Measurements from ENCODE around the gene FGFR2. TPM values are rescaled to one million over a fixed set of nuclear protein-coding genes. Genes with fewer than 3 reads are reported as not detected.

FGFR2 gene
- total RNA-seq, 2 experiments from 2014 or later, result not detected

GRCh38 chr10:121530481-121531075, 67.7 kb downstream of the FGFR2 start:
- Histone ChIP-seq H3K4me2 (ENCODE audit: low read length) (no peak overlapping the region), H3K4me3 (ENCODE audit: low read depth, low read length, poor library complexity, severe bottlenecking) (no peak overlapping the region), H2AFZ (ENCODE audit: low read length) (no peak overlapping the region), H4K20me1 (ENCODE audit: insufficient read depth, low read length) (no peaks in the 10 kb centered on the region), H3K9me2 (ENCODE audit: insufficient read depth, low read length) (no peaks in the 10 kb centered on the region), H3K27ac (ENCODE audit: low read depth, low read length, poor library complexity, severe bottlenecking) (no peak overlapping the region), H3K36me3 (ENCODE audit: insufficient read depth, low read length) (no peaks in the 10 kb centered on the region), H3K79me2 (ENCODE audit: insufficient read depth, low read depth, low read length) (no peaks in the 10 kb centered on the region), H3K9me3 (ENCODE audit: low read length) (no peaks in the 10 kb centered on the region), H3K4me1 (ENCODE audit: insufficient read depth, low read length, poor library complexity, severe bottlenecking) (no peaks in the 10 kb centered on the region)
- ChIA-PET CTCF (ENCODE audit: unreplicated experiment) (no interaction called here), POLR2A (no interaction called here)
- no TSS peak for BruUV-seq (replicated peaks)
- no peak for DNase-seq (ENCODE audit: low spot score)
- TF ChIP-seq CTCF (conservative IDR thresholded peaks at IDR 0.05; ENCODE audit: low read length) (no peak), EZH2phosphoT487 (IDR thresholded peaks at IDR 0.05; ENCODE audit: borderline replicate concordance, low read depth, low read length) (no peak)
- intact Hi-C loops (cut with micrococcal nuclease; ENCODE audit: unreplicated experiment), result no loop called here

GRCh38 chr10:121527690-121528089, 70.6 kb downstream of the FGFR2 start:
- Histone ChIP-seq H3K9me3 (ENCODE audit: low read length) (no peaks in the 10 kb centered on the region), H4K20me1 (ENCODE audit: insufficient read depth, low read length) (no peaks in the 10 kb centered on the region), H3K27ac (ENCODE audit: low read depth, low read length, poor library complexity, severe bottlenecking) (no peak overlapping the region), H2AFZ (ENCODE audit: low read length) (no peak overlapping the region), H3K9me2 (ENCODE audit: insufficient read depth, low read length) (no peaks in the 10 kb centered on the region), H3K4me1 (ENCODE audit: insufficient read depth, low read length, poor library complexity, severe bottlenecking) (no peaks in the 10 kb centered on the region), H3K4me3 (ENCODE audit: low read depth, low read length, poor library complexity, severe bottlenecking) (no peak overlapping the region), H3K79me2 (ENCODE audit: insufficient read depth, low read depth, low read length) (no peaks in the 10 kb centered on the region), H3K4me2 (ENCODE audit: low read length) (no peak overlapping the region), H3K36me3 (ENCODE audit: insufficient read depth, low read length) (no peaks in the 10 kb centered on the region)
- CTCF ChIA-PET (ENCODE audit: unreplicated experiment), result no interaction called here
- no peak for DNase-seq (ENCODE audit: low spot score)
- intact Hi-C loops (cut with micrococcal nuclease; ENCODE audit: unreplicated experiment), result no loop called here
- POLR2A ChIA-PET, result interaction anchor here (0.9 kb wide), 1 partner anchor 14 kb away, joined by 4 read pairs; no protein-coding TSS in a partner anchor
- no peak for TF ChIP-seq EZH2phosphoT487 (IDR thresholded peaks at IDR 0.05; ENCODE audit: borderline replicate concordance, low read depth, low read length)
- TF ChIP-seq CTCF (conservative IDR thresholded peaks at IDR 0.05; ENCODE audit: low read length), result no peak
- BruUV-seq (replicated peaks), result no TSS peak

- H3K9me3 ChIP-seq (ENCODE audit: low read length), result no peaks in the 10 kb centered on the region
- H3K4me1 ChIP-seq (ENCODE audit: insufficient read depth, low read length, poor library complexity, severe bottlenecking), result no peaks in the 10 kb centered on the region
- no peaks in the 10 kb centered on the region for H3K36me3 ChIP-seq (ENCODE audit: insufficient read depth, low read length)
- DNase-seq (ENCODE audit: low spot score), result peak; percentile 8
- no peak overlapping the region for H2AFZ ChIP-seq (ENCODE audit: low read length)
- TF ChIP-seq EZH2phosphoT487 (IDR thresholded peaks at IDR 0.05; ENCODE audit: borderline replicate concordance, low read depth, low read length) (no peak), CTCF (conservative IDR thresholded peaks at IDR 0.05; ENCODE audit: low read length) (no peak)
- no peak overlapping the region for H3K4me2 ChIP-seq (ENCODE audit: low read length)
- H3K4me3 ChIP-seq (ENCODE audit: low read depth, low read length, poor library complexity, severe bottlenecking), result no peak overlapping the region
- intact Hi-C loops (cut with micrococcal nuclease; ENCODE audit: unreplicated experiment), result no loop called here
- no peaks in the 10 kb centered on the region for H3K79me2 ChIP-seq (ENCODE audit: insufficient read depth, low read depth, low read length)
- no TSS peak for BruUV-seq (replicated peaks)
- H4K20me1 ChIP-seq (ENCODE audit: insufficient read depth, low read length), result no peaks in the 10 kb centered on the region
- H3K9me2 ChIP-seq (ENCODE audit: insufficient read depth, low read length), result no peaks in the 10 kb centered on the region
- POLR2A ChIA-PET, result no interaction called here
- CTCF ChIA-PET (ENCODE audit: unreplicated experiment), result no interaction called here
- no peak overlapping the region for H3K27ac ChIP-seq (ENCODE audit: low read depth, low read length, poor library complexity, severe bottlenecking)
Observed at GRCh38 chr10:121526801-121527221, 71.4 kb downstream of the FGFR2 start.

Data from OCI-LY7 (cell line).